Measurements from ENCODE around the gene ZNF740. TPM values are rescaled to one million over a fixed set of nuclear protein-coding genes. Genes with fewer than 3 reads are reported as not detected.

The ZNF740 gene
- total and polyA plus RNA-seq, 2 donors (not counting 1 experiment from before 2014, with no cell fraction given) = 35.9 to 117 TPM

GRCh38 chr12:53241623-53242412 lies 61.3 kb downstream of the ZNF740 start:
- WGBS (ENCODE audit: insufficient coverage) = 94% methylated on average over 11 of the region's 11 CpGs
- peaks cover 11 to 16% of the 10 kb centered on the region in 2 donors for H3K4me1 ChIP-seq (ENCODE audit: control insufficient read depth in 2 of 2, insufficient read depth in 2 of 2, low read length in 2 of 2)

More at GRCh38 chr12:53241623-53242412, 61.3 kb downstream of the ZNF740 start:
- no peak overlapping the region for H3K27ac ChIP-seq (ENCODE audit: low read length in 2 of 2)
- peaks cover 0 to 4% (median 0%) of the 10 kb centered on the region in 4 experiments for H3K27me3 ChIP-seq (replicated peaks in 1 of 4; ENCODE audit: control extremely low read depth in 1 of 4, control insufficient read depth in 3 of 4, insufficient read depth in 4 of 4, low read length in 3 of 4)
- Mint-ChIP-seq H3K27ac (peak overlapping the region; percentile 26), H3K27me3 (peaks cover 8% of the 10 kb centered on the region), H3K4me3 (no peak overlapping the region), H3K9me3 (ENCODE audit: insufficient read depth) (no peaks in the 10 kb centered on the region), H3K4me1 (peaks cover 23% of the 10 kb centered on the region)
- no peaks in the 10 kb centered on the region for H3K79me2 ChIP-seq (ENCODE audit: control insufficient read depth, insufficient read depth, low read length)
- ChIA-PET POLR2A (interaction anchor here (2.1 kb wide), 1 partner anchor 22 kb away, joined by 5 read pairs; no protein-coding TSS in a partner anchor), CTCF (interaction anchor here (2.1 kb wide), 1 partner anchor 28 kb away, joined by 7 read pairs; no protein-coding TSS in a partner anchor)
- no peak overlapping the region for H3K4me2 ChIP-seq (replicated peaks; ENCODE audit: low read depth, low read length, poor library complexity, severe bottlenecking)
- H2AFZ ChIP-seq (ENCODE audit: insufficient read depth, low read depth, low read length, poor library complexity, severe bottlenecking) = no peak overlapping the region
- TF ChIP-seq CTCF (IDR thresholded peaks at IDR 0.05) = no peak
- TF ChIP-seq EZH2 (IDR thresholded peaks at IDR 0.05; ENCODE audit: borderline replicate concordance, insufficient read depth, low read depth, low read length, poor library complexity, severe bottlenecking) = no peak
- ATAC-seq (ENCODE audit: low read depth) = no peak
- intact Hi-C loops (cut with micrococcal nuclease) = no loop called here
- no peaks in the 10 kb centered on the region for H4K20me1 ChIP-seq (ENCODE audit: control insufficient read depth, insufficient read depth, low read length, poor library complexity, severe bottlenecking)
- no peaks in the 10 kb centered on the region for H3K36me3 ChIP-seq (replicated peaks in 1 of 2; ENCODE audit: control extremely low read depth in 1 of 2, control insufficient read depth in 1 of 2, extremely low read depth in 1 of 2, insufficient read depth in 2 of 2, low read length in 1 of 2)
- no peak for DNase-seq
- H3K9me3 ChIP-seq (ENCODE audit: control extremely low read depth in 1 of 3, control insufficient read depth in 2 of 3, insufficient read depth in 1 of 3, low read length in 2 of 3) = no peaks in the 10 kb centered on the region
- no peak overlapping the region for H3K4me3 ChIP-seq (ENCODE audit: control extremely low read depth in 1 of 5, extremely low read depth in 1 of 5, insufficient read depth in 1 of 5, low read depth in 2 of 5, low read length in 4 of 5)
- H3K9ac ChIP-seq (ENCODE audit: low read length) = no peak overlapping the region

All from B cell (primary cell).